ENCODE data around the gene SLC5A11.

SLC5A11 gene

GRCh38 chr16:24909856-24910255 is 64.1 kb downstream of the SLC5A11 start:
- TF ChIP-seq GATA2 (IDR thresholded peaks at IDR 0.05; ENCODE audit: low read depth, low read length) (no peak), GATA3 (IDR thresholded peaks at IDR 0.05; ENCODE audit: low read depth, low read length) (no peak)

- TF ChIP-seq GATA2 (IDR thresholded peaks at IDR 0.05; ENCODE audit: low read depth, low read length) (no peak), GATA3 (IDR thresholded peaks at IDR 0.05; ENCODE audit: low read depth, low read length) (no peak)
Measured at GRCh38 chr16:24915019-24915418, 69.3 kb downstream of the SLC5A11 start.

GRCh38 chr16:24915576-24915975 is 69.8 kb downstream of the SLC5A11 start:
- TF ChIP-seq GATA2 (IDR thresholded peaks at IDR 0.05; ENCODE audit: low read depth, low read length): no peak

GRCh38 chr16:24917236-24917635 is 71.5 kb downstream of the SLC5A11 start:
- no peak for TF ChIP-seq GATA2 (IDR thresholded peaks at IDR 0.05; ENCODE audit: low read depth, low read length)

GRCh38 chr16:24917891-24918290 is 72.1 kb downstream of the SLC5A11 start:
- TF ChIP-seq GATA3 (IDR thresholded peaks at IDR 0.05; ENCODE audit: low read depth, low read length) (no peak), GATA2 (IDR thresholded peaks at IDR 0.05; ENCODE audit: low read depth, low read length) (no peak)

GRCh38 chr16:24918641-24919040 is 72.9 kb downstream of the SLC5A11 start:
- TF ChIP-seq GATA3 (IDR thresholded peaks at IDR 0.05; ENCODE audit: low read depth, low read length) (no peak), GATA2 (IDR thresholded peaks at IDR 0.05; ENCODE audit: low read depth, low read length) (no peak)

- TF ChIP-seq GATA3 (IDR thresholded peaks at IDR 0.05; ENCODE audit: low read depth, low read length): no peak
- TF ChIP-seq GATA2 (IDR thresholded peaks at IDR 0.05; ENCODE audit: low read depth, low read length): no peak
Measured at GRCh38 chr16:24919536-24919935, 73.8 kb downstream of the SLC5A11 start.

- TF ChIP-seq GATA2 (IDR thresholded peaks at IDR 0.05; ENCODE audit: low read depth, low read length): no peak
- no peak for TF ChIP-seq GATA3 (IDR thresholded peaks at IDR 0.05; ENCODE audit: low read depth, low read length)
Measured at GRCh38 chr16:24920568-24920967, 74.8 kb downstream of the SLC5A11 start.

- TF ChIP-seq GATA3 (IDR thresholded peaks at IDR 0.05; ENCODE audit: low read depth, low read length) (no peak), GATA2 (IDR thresholded peaks at IDR 0.05; ENCODE audit: low read depth, low read length) (no peak)
Measured at GRCh38 chr16:24921229-24921628, 75.5 kb downstream of the SLC5A11 start.

- TF ChIP-seq GATA2 (IDR thresholded peaks at IDR 0.05; ENCODE audit: low read depth, low read length) (no peak), GATA3 (IDR thresholded peaks at IDR 0.05; ENCODE audit: low read depth, low read length) (no peak)
Measured at GRCh38 chr16:24925163-24925562, 79.4 kb downstream of the SLC5A11 start.

- no peak for TF ChIP-seq GATA3 (IDR thresholded peaks at IDR 0.05; ENCODE audit: low read depth, low read length)
- TF ChIP-seq GATA2 (IDR thresholded peaks at IDR 0.05; ENCODE audit: low read depth, low read length): no peak
Measured at GRCh38 chr16:24929409-24929808, 83.6 kb downstream of the SLC5A11 start.

- TF ChIP-seq GATA2 (IDR thresholded peaks at IDR 0.05; ENCODE audit: low read depth, low read length) (no peak), GATA3 (IDR thresholded peaks at IDR 0.05; ENCODE audit: low read depth, low read length) (no peak)
Measured at GRCh38 chr16:24930440-24930839, 84.7 kb downstream of the SLC5A11 start.

- TF ChIP-seq GATA3 (IDR thresholded peaks at IDR 0.05; ENCODE audit: low read depth, low read length) (no peak), GATA2 (IDR thresholded peaks at IDR 0.05; ENCODE audit: low read depth, low read length) (no peak)
Measured at GRCh38 chr16:24931091-24931490, 85.3 kb downstream of the SLC5A11 start.

GRCh38 chr16:24935336-24935735 is 89.6 kb downstream of the SLC5A11 start:
- TF ChIP-seq GATA2 (IDR thresholded peaks at IDR 0.05; ENCODE audit: low read depth, low read length): no peak
- no peak for TF ChIP-seq GATA3 (IDR thresholded peaks at IDR 0.05; ENCODE audit: low read depth, low read length)

- TF ChIP-seq GATA3 (IDR thresholded peaks at IDR 0.05; ENCODE audit: low read depth, low read length) (no peak), GATA2 (IDR thresholded peaks at IDR 0.05; ENCODE audit: low read depth, low read length) (no peak)
Measured at GRCh38 chr16:24936151-24936550, 90.4 kb downstream of the SLC5A11 start.

GRCh38 chr16:24939224-24939623 is 93.5 kb downstream of the SLC5A11 start:
- no peak for TF ChIP-seq GATA2 (IDR thresholded peaks at IDR 0.05; ENCODE audit: low read depth, low read length)
- no peak for TF ChIP-seq GATA3 (IDR thresholded peaks at IDR 0.05; ENCODE audit: low read depth, low read length)
